Osteoblast (primary cell): ENCODE results near the gene PEX6. TPM values are rescaled to one million over a fixed set of nuclear protein-coding genes. Genes with fewer than 3 reads are reported as not detected.
A peak's percentile ranks its signal among the peaks of the same experiment; 100 is the strongest.

Experiments
- DNase-seq: peaks from one replicate; pipeline ENCODE4 v3.0.0; 2011; ENCODE audit warnings: low spot score, mixed read lengths; ENCODE audit not compliant: insufficient read length; ENCODE audit errors: missing footprints
- H2AFZ ChIP-seq: 2 replicates; pipeline ENCODE4 v1.6.0; 2011; ENCODE audit warnings: mild to moderate bottlenecking, low read length
- H3K27ac ChIP-seq: 2 replicates; pipeline ENCODE4 v1.5.1; 2011; ENCODE audit warnings: mild to moderate bottlenecking, low read depth, low read length, moderate library complexity
- H3K27me3 ChIP-seq: 2 replicates; pipeline ENCODE4 v1.6.0; 2012; ENCODE audit warnings: mild to moderate bottlenecking, control low read depth, inconsistent platforms, low read length, moderate library complexity; ENCODE audit not compliant: insufficient read depth
- H3K36me3 ChIP-seq: 2 replicates; pipeline ENCODE4 v1.5.1; 2011; ENCODE audit warnings: mild to moderate bottlenecking, low read length, control low read depth, moderate library complexity; ENCODE audit not compliant: insufficient read depth
- H3K4me1 ChIP-seq: 2 replicates; pipeline ENCODE4 v1.5.1; 2011; ENCODE audit warnings: mild to moderate bottlenecking, low read length, control low read depth, moderate library complexity; ENCODE audit not compliant: insufficient read depth
- H3K4me2 ChIP-seq: 2 replicates; pipeline ENCODE4 v1.6.0; 2011; ENCODE audit warnings: mild to moderate bottlenecking, low read length; ENCODE audit not compliant: insufficient read depth
- H3K4me3 ChIP-seq: fragments of 200-600 bp; sonication (generic); 3 replicates; pipeline ENCODE4 v1.5.1; 2012; ENCODE audit warnings: mild to moderate bottlenecking, low read length, inconsistent platforms; ENCODE audit not compliant: insufficient read depth
- H3K79me2 ChIP-seq: 2 replicates; pipeline ENCODE4 v1.6.0; 2012; ENCODE audit warnings: mild to moderate bottlenecking, low read length, control low read depth, inconsistent platforms; ENCODE audit not compliant: insufficient read depth
- H3K9me3 ChIP-seq: 2 replicates; pipeline ENCODE4 v1.5.1; 2011; ENCODE audit warnings: low read depth, low read length, control low read depth
- H4K20me1 ChIP-seq: 2 replicates; pipeline ENCODE4 v1.6.0; 2012; ENCODE audit warnings: mild to moderate bottlenecking, low read length, control low read depth; ENCODE audit not compliant: insufficient read depth
- total RNA-seq: library from RNA; depleted of rRNA; stranded (reverse); fragments of >200 nt; gene quantifications from 2 replicates; pipeline ENCODE4 v1.2.3, GENCODE V29; 2012
- TF ChIP-seq, protein P1 (sequence below): IDR thresholded peaks from 2 replicates; pipeline ENCODE4 v1.5.1; 2011; ENCODE audit warnings: mild to moderate bottlenecking, low read depth, low read length, moderate library complexity; ENCODE audit errors: extremely low read depth

Gene PEX6
- total RNA-seq, 1 donor = 23.5 TPM

- no peaks in the 10 kb centered on the region for H3K9me3 ChIP-seq
- H4K20me1 ChIP-seq = peaks cover 3% of the 10 kb centered on the region
- H2AFZ ChIP-seq = no peak overlapping the region
- no peak for DNase-seq
- H3K79me2 ChIP-seq = peaks cover 8% of the 10 kb centered on the region
- no peaks in the 10 kb centered on the region for H3K27me3 ChIP-seq
- H3K4me2 ChIP-seq = no peak overlapping the region
- TF ChIP-seq, protein P1, sequence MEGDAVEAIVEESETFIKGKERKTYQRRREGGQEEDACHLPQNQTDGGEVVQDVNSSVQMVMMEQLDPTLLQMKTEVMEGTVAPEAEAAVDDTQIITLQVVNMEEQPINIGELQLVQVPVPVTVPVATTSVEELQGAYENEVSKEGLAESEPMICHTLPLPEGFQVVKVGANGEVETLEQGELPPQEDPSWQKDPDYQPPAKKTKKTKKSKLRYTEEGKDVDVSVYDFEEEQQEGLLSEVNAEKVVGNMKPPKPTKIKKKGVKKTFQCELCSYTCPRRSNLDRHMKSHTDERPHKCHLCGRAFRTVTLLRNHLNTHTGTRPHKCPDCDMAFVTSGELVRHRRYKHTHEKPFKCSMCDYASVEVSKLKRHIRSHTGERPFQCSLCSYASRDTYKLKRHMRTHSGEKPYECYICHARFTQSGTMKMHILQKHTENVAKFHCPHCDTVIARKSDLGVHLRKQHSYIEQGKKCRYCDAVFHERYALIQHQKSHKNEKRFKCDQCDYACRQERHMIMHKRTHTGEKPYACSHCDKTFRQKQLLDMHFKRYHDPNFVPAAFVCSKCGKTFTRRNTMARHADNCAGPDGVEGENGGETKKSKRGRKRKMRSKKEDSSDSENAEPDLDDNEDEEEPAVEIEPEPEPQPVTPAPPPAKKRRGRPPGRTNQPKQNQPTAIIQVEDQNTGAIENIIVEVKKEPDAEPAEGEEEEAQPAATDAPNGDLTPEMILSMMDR = no peak
- peaks cover 27% of the 10 kb centered on the region for H3K36me3 ChIP-seq
- H3K4me1 ChIP-seq = no peaks in the 10 kb centered on the region
- H3K27ac ChIP-seq = no peak overlapping the region
- H3K4me3 ChIP-seq = no peak overlapping the region
Observed at GRCh38 chr6:42938987-42939809, 39.8 kb downstream of the PEX6 start.

- no peaks in the 10 kb centered on the region for H3K27me3 ChIP-seq
- no peak overlapping the region for H2AFZ ChIP-seq
- H3K79me2 ChIP-seq = peaks cover 16% of the 10 kb centered on the region
- peaks cover 26% of the 10 kb centered on the region for H3K36me3 ChIP-seq
- H3K4me2 ChIP-seq = no peak overlapping the region
- no peaks in the 10 kb centered on the region for H3K4me1 ChIP-seq
- H3K4me3 ChIP-seq = no peak overlapping the region
- peaks cover 3% of the 10 kb centered on the region for H4K20me1 ChIP-seq
- no peak overlapping the region for H3K27ac ChIP-seq
- DNase-seq = peak; percentile 43
- H3K9me3 ChIP-seq = no peaks in the 10 kb centered on the region
- TF ChIP-seq, protein P1 = no peak
Observed at GRCh38 chr6:42938428-42938796, 40.6 kb downstream of the PEX6 start.

GRCh38 chr6:42937548-42938427, 41.2 kb downstream of the PEX6 start:
- peak; percentile 29 for DNase-seq
- H3K4me2 ChIP-seq = no peak overlapping the region
- peaks cover 22% of the 10 kb centered on the region for H3K79me2 ChIP-seq
- no peaks in the 10 kb centered on the region for H3K4me1 ChIP-seq
- no peak overlapping the region for H2AFZ ChIP-seq
- H3K9me3 ChIP-seq = no peaks in the 10 kb centered on the region
- H3K27me3 ChIP-seq = no peaks in the 10 kb centered on the region
- H3K36me3 ChIP-seq = peaks cover 25% of the 10 kb centered on the region
- TF ChIP-seq, protein P1 = no peak
- H3K27ac ChIP-seq = no peak overlapping the region
- H4K20me1 ChIP-seq = peaks cover 3% of the 10 kb centered on the region
- H3K4me3 ChIP-seq = no peak overlapping the region

- no peaks in the 10 kb centered on the region for H3K4me1 ChIP-seq
- peaks cover 25% of the 10 kb centered on the region for H3K36me3 ChIP-seq
- no peak overlapping the region for H2AFZ ChIP-seq
- H3K9me3 ChIP-seq = no peaks in the 10 kb centered on the region
- TF ChIP-seq, protein P1 = no peak
- H3K4me3 ChIP-seq = no peak overlapping the region
- no peak overlapping the region for H3K27ac ChIP-seq
- no peak for DNase-seq
- no peaks in the 10 kb centered on the region for H3K27me3 ChIP-seq
- H4K20me1 ChIP-seq = peaks cover 6% of the 10 kb centered on the region
- no peak overlapping the region for H3K4me2 ChIP-seq
- peaks cover 34% of the 10 kb centered on the region for H3K79me2 ChIP-seq
Observed at GRCh38 chr6:42936398-42936797, 42.6 kb downstream of the PEX6 start.
